HG03159 (cell line): ENCODE data around the gene OR9Q1.

Experiments used
- ATAC-seq: cut with Tn5 transposase; IDR thresholded peaks from one replicate; pipeline ENCODE4 v1.9.1; 2021; ENCODE audit warnings: mild to moderate bottlenecking, moderate library complexity; ENCODE audit not compliant: unreplicated experiment

OR9Q1 gene

GRCh38 chr11:58030653-58031052, 7.0 kb downstream of the OR9Q1 start, which contains the start of gene OR6Q1:
Gene OR6Q1 (plus strand): TSS chr11:58030953. CDS start chr11:58030953, 0 bp downstream.
- no peak for ATAC-seq

GRCh38 chr11:58034471-58034870, 10.8 kb downstream of the OR9Q1 start:
- no peak for ATAC-seq

- no peak for ATAC-seq
Observed at GRCh38 chr11:58039589-58039988, 15.9 kb downstream of the OR9Q1 start.

GRCh38 chr11:58043379-58043778, 19.7 kb downstream of the OR9Q1 start:
- no peak for ATAC-seq

GRCh38 chr11:58046231-58046630, 22.6 kb downstream of the OR9Q1 start:
- ATAC-seq, result no peak

GRCh38 chr11:58047818-58048217, 24.1 kb downstream of the OR9Q1 start:
- no peak for ATAC-seq

- no peak for ATAC-seq
Observed at GRCh38 chr11:58055806-58056401, 32.2 kb downstream of the OR9Q1 start.

GRCh38 chr11:58057481-58057880, 33.8 kb downstream of the OR9Q1 start:
- no peak for ATAC-seq

GRCh38 chr11:58058276-58059006, 34.8 kb downstream of the OR9Q1 start:
- ATAC-seq, result no peak

- no peak for ATAC-seq
Observed at GRCh38 chr11:58059007-58059350, 35.3 kb downstream of the OR9Q1 start.

- ATAC-seq, result no peak
Observed at GRCh38 chr11:58060535-58060934, 36.9 kb downstream of the OR9Q1 start.

GRCh38 chr11:58060939-58061672, 37.4 kb downstream of the OR9Q1 start:
- ATAC-seq, result no peak

GRCh38 chr11:58061813-58062212, 38.1 kb downstream of the OR9Q1 start:
- no peak for ATAC-seq

- ATAC-seq, result no peak
Observed at GRCh38 chr11:58067685-58068084, 44.0 kb downstream of the OR9Q1 start.

- no peak for ATAC-seq
Observed at GRCh38 chr11:58068655-58069054, 45.0 kb downstream of the OR9Q1 start.

GRCh38 chr11:58070585-58070984, 46.9 kb downstream of the OR9Q1 start:
- ATAC-seq, result no peak

- ATAC-seq, result no peak
Observed at GRCh38 chr11:58075781-58076180, 52.1 kb downstream of the OR9Q1 start.

- ATAC-seq, result no peak
Observed at GRCh38 chr11:58086528-58086927, 62.8 kb downstream of the OR9Q1 start.

GRCh38 chr11:58097437-58097836, 73.8 kb downstream of the OR9Q1 start:
- ATAC-seq, result no peak

- ATAC-seq, result no peak
Observed at GRCh38 chr11:58121096-58121495, 97.4 kb downstream of the OR9Q1 start.

GRCh38 chr11:58125469-58125868, 101.8 kb downstream of the OR9Q1 start, which contains the start of gene OR9I1:
Gene OR9I1 (minus strand): TSS chr11:58125530. CDS start chr11:58119444, 6,086 bp downstream.
- ATAC-seq, result no peak

GRCh38 chr11:58127350-58127749, 103.7 kb downstream of the OR9Q1 start:
- ATAC-seq, result no peak
